H9 (cell line): ENCODE results near the gene NODAL. TPM values are rescaled to one million over a fixed set of nuclear protein-coding genes. Genes with fewer than 3 reads are reported as not detected.

Experiments used
- DNase-seq: peaks from one replicate; pipeline ENCODE4 v3.0.0-alpha.2; 2017
- H2AFZ ChIP-seq: one replicate; pipeline ENCODE4 v1.6.1; 2013; ENCODE audit warnings: mild to moderate bottlenecking, low read length, control low read depth, moderate library complexity
- H2AK5ac ChIP-seq: 2 replicates; pipeline ENCODE4 v1.6.1; 2013; ENCODE audit warnings: low read length, control low read depth, mixed read lengths; ENCODE audit not compliant: insufficient read length
- H2BK120ac ChIP-seq: one replicate; pipeline ENCODE4 v1.6.1; 2013; ENCODE audit warnings: low read depth, mild to moderate bottlenecking, low read length, control low read depth, inconsistent platforms; ENCODE audit not compliant: poor library complexity, severe bottlenecking
- H2BK12ac ChIP-seq: 2 replicates; pipeline ENCODE4 v1.6.1; 2013; ENCODE audit warnings: low read length, control low read depth, mixed read lengths, low read depth; ENCODE audit not compliant: insufficient read length
- H2BK15ac ChIP-seq: 2 replicates; pipeline ENCODE4 v1.6.1; 2013; ENCODE audit warnings: low read depth, low read length, control low read depth
- H2BK20ac ChIP-seq: one replicate; pipeline ENCODE4 v1.6.1; 2013; ENCODE audit warnings: low read depth, mild to moderate bottlenecking, low read length, control low read depth, inconsistent platforms; ENCODE audit not compliant: poor library complexity, severe bottlenecking
- H2BK5ac ChIP-seq: 2 replicates; pipeline ENCODE4 v1.6.1; 2013; ENCODE audit warnings: low read length, control low read depth, mixed read lengths; ENCODE audit not compliant: insufficient read length
- H3K14ac ChIP-seq: 2 replicates; pipeline ENCODE4 v1.6.1; 2013; ENCODE audit warnings: low read length, control low read depth; ENCODE audit not compliant: insufficient read depth
- H3K18ac ChIP-seq: 2 replicates; pipeline ENCODE4 v1.6.1; 2013; ENCODE audit warnings: low read depth, mild to moderate bottlenecking, mixed read lengths, low read length, control low read depth; ENCODE audit not compliant: insufficient read length
- H3K23ac ChIP-seq: 2 replicates; pipeline ENCODE4 v1.6.1; 2013; ENCODE audit warnings: low read length, control low read depth, mixed read lengths, low read depth; ENCODE audit not compliant: insufficient read length
- H3K23me2 ChIP-seq: 2 replicates; pipeline ENCODE4 v1.6.1; 2013; ENCODE audit warnings: low read depth, mild to moderate bottlenecking, mixed read lengths, low read length, control low read depth; ENCODE audit not compliant: insufficient read length, poor library complexity, severe bottlenecking
- H3K27ac ChIP-seq: 2 replicates; pipeline ENCODE4 v1.5.1; 2013; ENCODE audit warnings: low read length, control low read depth, mixed read lengths, low read depth; ENCODE audit not compliant: insufficient read length
- H3K27me3 ChIP-seq: 2 replicates; pipeline ENCODE4 v1.6.1; 2013; ENCODE audit warnings: low read length, control low read depth, inconsistent platforms; ENCODE audit not compliant: insufficient read depth
- H3K4ac ChIP-seq: 2 replicates; pipeline ENCODE4 v1.6.1; 2013; ENCODE audit warnings: low read depth, mild to moderate bottlenecking, control low read depth, inconsistent platforms, low read length, moderate library complexity
- H3K4me1 ChIP-seq: 2 replicates; pipeline ENCODE4 v1.6.1; 2013; ENCODE audit warnings: low read length, control low read depth, inconsistent platforms; ENCODE audit not compliant: insufficient read depth
- H3K4me2 ChIP-seq: 2 replicates; pipeline ENCODE4 v1.6.1; 2013; ENCODE audit warnings: low read length, control low read depth, mixed read lengths; ENCODE audit not compliant: insufficient read length, insufficient read depth
- H3K56ac ChIP-seq: 2 replicates; pipeline ENCODE4 v1.6.1; 2013; ENCODE audit warnings: low read depth, mild to moderate bottlenecking, mixed read lengths, low read length, control low read depth; ENCODE audit not compliant: insufficient read length
- H3K79me1 ChIP-seq: 2 replicates; pipeline ENCODE4 v1.6.1; 2013; ENCODE audit warnings: low read depth, mild to moderate bottlenecking, moderate library complexity, low read length, control low read depth, inconsistent platforms; ENCODE audit not compliant: insufficient read depth, poor library complexity, severe bottlenecking
- H3K79me2 ChIP-seq: 2 replicates; pipeline ENCODE4 v1.6.1; 2013; ENCODE audit warnings: low read length, control low read depth, inconsistent platforms; ENCODE audit not compliant: insufficient read depth
- H3K9ac ChIP-seq: 2 replicates; pipeline ENCODE4 v1.6.1; 2013; ENCODE audit warnings: low read length, control low read depth, mixed read lengths; ENCODE audit not compliant: insufficient read length; ENCODE audit errors: extremely low read depth
- H3K9me3 ChIP-seq: one replicate; pipeline ENCODE4 v1.6.1; 2013; ENCODE audit warnings: low read depth, low read length, inconsistent platforms; ENCODE audit not compliant: control insufficient read depth
- H3T11ph ChIP-seq: one replicate; pipeline ENCODE4 v1.6.1; 2013; ENCODE audit warnings: mild to moderate bottlenecking, low read length, control low read depth, inconsistent platforms
- H4K20me1 ChIP-seq: one replicate; pipeline ENCODE4 v1.6.1; 2013; ENCODE audit not compliant: control insufficient read depth, insufficient read length, insufficient read depth
- H4K5ac ChIP-seq: 2 replicates; pipeline ENCODE4 v1.6.1; 2013; ENCODE audit warnings: low read depth, mild to moderate bottlenecking, mixed read lengths, low read length, control low read depth; ENCODE audit not compliant: insufficient read length
- H4K8ac ChIP-seq: replicated peaks from 2 replicates; pipeline ENCODE4 v1.6.1; 2013; ENCODE audit warnings: low read length, control low read depth, mixed read lengths, low read depth; ENCODE audit not compliant: insufficient read length
- H4K91ac ChIP-seq: 2 replicates; pipeline ENCODE4 v1.6.1; 2013; ENCODE audit warnings: low read depth, mild to moderate bottlenecking, moderate library complexity, mixed read lengths, low read length, control low read depth; ENCODE audit not compliant: insufficient read length
- H3K27ac Mint-ChIP-seq, 3 experiments: 2 replicates in 2 of 3; 3 replicates in 1 of 3; pipeline ENCODE4 v1.8.0; 2020 to 2021; ENCODE audit warnings: mixed read lengths in 3 of 3, mild to moderate bottlenecking in 1 of 3, moderate library complexity in 1 of 3
- H3K27me3 Mint-ChIP-seq: 2 replicates; pipeline ENCODE4 v1.8.0; 2021; ENCODE audit warnings: low read depth, mild to moderate bottlenecking, moderate library complexity, mixed read lengths
- H3K36me3 Mint-ChIP-seq, 3 experiments: 2 replicates in 2 of 3; 3 replicates in 1 of 3; pipeline ENCODE4 v1.8.0; 2020 to 2021; ENCODE audit warnings: low read depth in 3 of 3, mixed read lengths in 3 of 3; ENCODE audit not compliant: insufficient read depth in 1 of 3
- H3K4me1 Mint-ChIP-seq, 2 experiments: 2 replicates each; pipeline ENCODE4 v1.8.0; 2020; ENCODE audit warnings: mixed read lengths in 2 of 2
- H3K4me3 Mint-ChIP-seq, 2 experiments: 2 replicates in 1 of 2; 3 replicates in 1 of 2; pipeline ENCODE4 v1.8.0; 2020 to 2021; ENCODE audit warnings: mild to moderate bottlenecking in 2 of 2, mixed read lengths in 2 of 2, moderate library complexity in 1 of 2
- H3K9me3 Mint-ChIP-seq, 2 experiments: 2 replicates in 1 of 2; 3 replicates in 1 of 2; pipeline ENCODE4 v1.8.0; 2020; ENCODE audit warnings: mild to moderate bottlenecking in 2 of 2, mixed read lengths in 2 of 2, moderate library complexity in 1 of 2
- CTCF ChIP-seq: fragments of 200-600 bp; sonication (generic); conservative IDR thresholded peaks from 3 replicates; pipeline ENCODE4 v1.8.0; 2021; ENCODE audit warnings: antibody characterized with exemption, mild to moderate bottlenecking
- WGBS: extraction: QIAGEN DNeasy Blood & Tissue Kit; methylation state at CpG from one replicate; pipeline ENCODE4 v1.1.7; 2013; ENCODE audit warnings: missing lambda C conversion rate, low lambda C conversion rate, mixed read lengths; ENCODE audit not compliant: insufficient read length; ENCODE audit errors: extremely low coverage; 5-methylcytosine and 5-hydroxymethylcytosine counted together
- total RNA-seq: library from RNA; stranded (reverse); gene quantifications from 2 replicates; pipeline ENCODE4 v1.2.1, GENCODE V29; 2021

The NODAL gene
- total RNA-seq, 1 experiment from 2014 or later: 80.7 TPM

- Histone ChIP-seq H3K4me2 (peak within 1 kb of the TSS; percentile 98), H3K4ac (no peak within 1 kb of the TSS), H4K8ac (no peak within 1 kb of the TSS), H3K27ac (no peak within 1 kb of the TSS), H4K91ac (no peak within 1 kb of the TSS), H3K79me2 (peaks cover 25% of the 10 kb centered on the region; the same call in 1 of the 2 replicates), H3K4me1 (peaks cover 2% of the 10 kb centered on the region; the same call in 1 of the 2 replicates), H2AK5ac (no peak within 1 kb of the TSS), H3K23ac (no peak within 1 kb of the TSS), H3K9me3 (no peaks in the 10 kb centered on the region), H4K5ac (no peak within 1 kb of the TSS), H3T11ph (no peak within 1 kb of the TSS), H2BK5ac (no peak within 1 kb of the TSS), H3K56ac (no peak within 1 kb of the TSS), H2BK20ac (no peak within 1 kb of the TSS), H2AFZ (peak within 1 kb of the TSS; percentile 1), H3K79me1 (peaks cover 15% of the 10 kb centered on the region), H4K20me1 (peaks cover 3% of the 10 kb centered on the region), H3K23me2 (peaks cover 14% of the 10 kb centered on the region), H3K18ac (peak within 1 kb of the TSS; percentile 99), H3K14ac (peak within 1 kb of the TSS; percentile 99), H2BK12ac (peak within 1 kb of the TSS; percentile 73), H3K9ac (peak within 1 kb of the TSS; percentile 96), H2BK15ac (no peak within 1 kb of the TSS), H3K27me3 (no peaks in the 10 kb centered on the region), H2BK120ac (no peak within 1 kb of the TSS)
- peaks cover 32 to 33% of the 10 kb centered on the region in 2 experiments for H3K4me1 Mint-ChIP-seq
- peaks cover 25 to 29% (median 28%) of the 10 kb centered on the region in 3 experiments for H3K36me3 Mint-ChIP-seq
- no peak for TF ChIP-seq CTCF
- peaks cover 4% of the 10 kb centered on the region for H3K27me3 Mint-ChIP-seq
- no CpG with 5 or more reads among the region's 103 CpGs for WGBS
- peaks cover 6 to 12% of the 10 kb centered on the region in 2 experiments; a peak in 4 of 5 replicates for H3K9me3 Mint-ChIP-seq
- DNase-seq: peak; percentile 98
- H3K4me3 Mint-ChIP-seq: peak within 1 kb of the TSS; percentile 92 to 99
- H3K27ac Mint-ChIP-seq: peak within 1 kb of the TSS in 2 of 3 experiments; percentile 96; a peak in 5 of 7 replicates
Measured at GRCh38 chr10:70404036-70404786, 37.3 kb downstream of the NODAL start, which contains the start of gene EIF4EBP2. Gene EIF4EBP2, plus strand, starts transcription at chr10:70404145. Its CDS starts 257 bp downstream, at chr10:70404402.
